Loucy (cell line): ENCODE data around the gene SP8.
A peak's percentile ranks its signal among the peaks of the same experiment; 100 is the strongest.

Experiments used
- CTCF ChIP-seq: fragments of 200-600 bp; sonication (generic); conservative IDR thresholded peaks from 2 replicates; pipeline ENCODE4 v1.5.1; 2014; ENCODE audit warnings: mild to moderate bottlenecking, antibody characterized with exemption, low read length
- EZH2phosphoT487 ChIP-seq: fragments of 200-600 bp; IDR thresholded peaks from 2 replicates; pipeline ENCODE4 v1.6.1; 2018; ENCODE audit warnings: antibody characterized with exemption, mild to moderate bottlenecking, moderate library complexity, borderline replicate concordance

GRCh38 chr7:20834656-20835055 is 48.0 kb upstream of the SP8 start:
- TF ChIP-seq CTCF (peak; percentile 71), EZH2phosphoT487 (no peak)
